ENCODE results near the gene KRT27. TPM values are rescaled to one million over a fixed set of nuclear protein-coding genes. Genes with fewer than 3 reads are reported as not detected.

The KRT27 gene
- total RNA-seq, 1 donor from 2014 or later: not detected

DNA sequence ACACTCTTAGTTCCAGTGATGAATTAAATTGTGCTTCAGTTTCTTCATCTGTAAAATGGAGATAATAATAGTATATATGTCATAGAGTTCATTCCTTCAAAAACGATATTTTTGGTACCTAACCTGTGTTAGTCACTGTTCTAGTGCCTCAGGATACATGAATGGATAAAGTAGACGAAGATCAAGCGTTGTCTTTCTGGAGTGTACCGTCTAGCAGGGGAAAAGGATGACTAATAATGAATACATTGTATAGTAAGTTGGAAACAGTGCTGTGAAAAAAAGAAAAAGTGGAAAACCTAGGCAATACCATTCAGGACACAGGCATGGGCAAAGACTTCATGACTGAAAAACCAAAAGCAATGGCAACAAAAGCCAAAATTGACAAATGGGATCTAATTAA, 31.5 kb upstream of the KRT27 start:
- Mint-ChIP-seq H3K27ac (no peak overlapping the region), H3K27me3 (peaks cover 44% of the 10 kb centered on the region), H3K36me3 (peaks cover 26% of the 10 kb centered on the region), H3K4me3 (no peak overlapping the region), H3K9me3 (no peaks in the 10 kb centered on the region), H3K4me1 (ENCODE audit: unreplicated experiment) (no peaks in the 10 kb centered on the region)
- TF ChIP-seq, protein P1, sequence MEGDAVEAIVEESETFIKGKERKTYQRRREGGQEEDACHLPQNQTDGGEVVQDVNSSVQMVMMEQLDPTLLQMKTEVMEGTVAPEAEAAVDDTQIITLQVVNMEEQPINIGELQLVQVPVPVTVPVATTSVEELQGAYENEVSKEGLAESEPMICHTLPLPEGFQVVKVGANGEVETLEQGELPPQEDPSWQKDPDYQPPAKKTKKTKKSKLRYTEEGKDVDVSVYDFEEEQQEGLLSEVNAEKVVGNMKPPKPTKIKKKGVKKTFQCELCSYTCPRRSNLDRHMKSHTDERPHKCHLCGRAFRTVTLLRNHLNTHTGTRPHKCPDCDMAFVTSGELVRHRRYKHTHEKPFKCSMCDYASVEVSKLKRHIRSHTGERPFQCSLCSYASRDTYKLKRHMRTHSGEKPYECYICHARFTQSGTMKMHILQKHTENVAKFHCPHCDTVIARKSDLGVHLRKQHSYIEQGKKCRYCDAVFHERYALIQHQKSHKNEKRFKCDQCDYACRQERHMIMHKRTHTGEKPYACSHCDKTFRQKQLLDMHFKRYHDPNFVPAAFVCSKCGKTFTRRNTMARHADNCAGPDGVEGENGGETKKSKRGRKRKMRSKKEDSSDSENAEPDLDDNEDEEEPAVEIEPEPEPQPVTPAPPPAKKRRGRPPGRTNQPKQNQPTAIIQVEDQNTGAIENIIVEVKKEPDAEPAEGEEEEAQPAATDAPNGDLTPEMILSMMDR (conservative IDR thresholded peaks at IDR 0.05): no peak
- DNase-seq (ENCODE audit: extremely low spot score, unreplicated experiment): no peak

DNA sequence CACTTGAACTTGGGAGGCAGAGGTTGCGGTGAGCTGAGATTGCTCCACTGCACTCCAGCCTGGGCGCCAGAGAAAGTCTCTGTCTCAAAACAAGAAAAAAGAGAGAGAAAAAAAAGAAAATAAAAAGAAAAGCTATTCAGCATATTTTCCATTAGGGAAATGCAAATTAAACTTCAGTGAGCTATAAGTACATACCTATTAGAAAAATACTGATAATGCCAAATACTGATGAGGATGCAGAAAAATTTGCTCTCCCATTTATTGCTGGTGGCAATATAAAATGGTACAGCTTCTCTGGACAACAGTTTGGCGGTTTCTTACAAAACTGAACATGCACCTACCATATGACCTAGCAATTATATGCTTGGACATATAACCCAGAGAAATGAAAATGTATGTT, 30.3 kb upstream of the KRT27 start:
- no peak overlapping the region for H3K4me3 Mint-ChIP-seq
- no peaks in the 10 kb centered on the region for H3K4me1 Mint-ChIP-seq (ENCODE audit: unreplicated experiment)
- no peaks in the 10 kb centered on the region for H3K9me3 Mint-ChIP-seq
- TF ChIP-seq, protein P1 (conservative IDR thresholded peaks at IDR 0.05): no peak
- H3K27me3 Mint-ChIP-seq: peaks cover 51% of the 10 kb centered on the region
- H3K27ac Mint-ChIP-seq: no peak overlapping the region
- H3K36me3 Mint-ChIP-seq: peaks cover 20% of the 10 kb centered on the region
- DNase-seq (ENCODE audit: extremely low spot score, unreplicated experiment): no peak

DNA sequence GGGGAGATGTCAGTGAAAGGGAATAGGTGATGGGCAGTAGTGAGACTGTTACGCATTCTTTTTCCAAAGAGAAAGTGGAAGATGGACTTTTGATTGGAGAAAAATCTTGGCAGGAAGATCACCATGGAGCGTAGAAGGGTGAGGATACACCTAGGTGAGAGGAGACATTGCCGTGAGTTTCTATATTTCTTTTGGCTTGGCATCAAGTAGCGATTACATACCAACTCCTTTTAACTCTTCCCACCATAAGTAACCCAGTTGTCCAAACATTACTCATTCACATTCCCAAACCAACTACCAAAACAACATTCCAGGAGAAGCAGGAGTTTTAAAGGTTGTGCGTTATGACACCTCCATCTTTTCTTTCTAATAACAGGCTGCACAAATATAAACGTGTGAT, 28.1 kb upstream of the KRT27 start:
- H3K27ac Mint-ChIP-seq: no peak overlapping the region
- H3K4me1 Mint-ChIP-seq (ENCODE audit: unreplicated experiment): no peaks in the 10 kb centered on the region
- peaks cover 65% of the 10 kb centered on the region for H3K27me3 Mint-ChIP-seq
- no peak overlapping the region for H3K4me3 Mint-ChIP-seq
- H3K9me3 Mint-ChIP-seq: no peaks in the 10 kb centered on the region
- peaks cover 5% of the 10 kb centered on the region for H3K36me3 Mint-ChIP-seq
- TF ChIP-seq, protein P1 (conservative IDR thresholded peaks at IDR 0.05): no peak
- DNase-seq (ENCODE audit: extremely low spot score, unreplicated experiment): no peak

DNA sequence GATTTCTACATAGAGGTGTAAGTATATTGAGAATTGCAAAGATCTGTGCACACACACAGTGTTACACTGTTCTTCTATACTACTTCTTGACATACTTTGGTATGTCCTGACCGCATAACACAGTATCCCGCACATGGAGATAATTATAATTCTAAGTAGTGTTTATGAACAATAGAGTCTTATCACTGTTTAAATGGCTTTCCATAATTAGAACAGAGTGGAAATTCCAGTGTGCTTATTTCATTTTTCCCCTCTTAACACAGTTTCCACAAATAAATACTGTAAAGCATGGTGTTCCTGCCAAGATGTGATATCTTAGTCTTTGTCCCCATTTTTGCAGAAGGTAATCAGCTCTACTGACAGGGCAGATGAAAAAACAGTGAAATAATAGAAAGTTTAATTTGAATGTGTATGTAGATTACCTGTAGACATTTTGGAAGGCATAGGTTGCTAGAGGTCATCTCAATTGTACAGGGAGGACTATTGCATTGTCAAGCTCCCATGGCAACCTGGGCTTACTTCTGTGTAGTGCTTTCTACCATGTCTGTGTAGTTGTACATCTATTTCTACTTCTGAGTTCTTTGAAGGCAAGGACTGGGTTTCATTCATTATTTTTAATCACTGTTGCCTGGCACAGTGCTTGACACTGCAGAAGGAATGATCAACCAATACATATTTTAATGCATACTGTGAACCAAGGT, 27.5 kb upstream of the KRT27 start:
- DNase-seq (ENCODE audit: extremely low spot score, unreplicated experiment): no peak
- TF ChIP-seq, protein P1 (conservative IDR thresholded peaks at IDR 0.05): no peak
- H3K4me3 Mint-ChIP-seq: no peak overlapping the region

DNA sequence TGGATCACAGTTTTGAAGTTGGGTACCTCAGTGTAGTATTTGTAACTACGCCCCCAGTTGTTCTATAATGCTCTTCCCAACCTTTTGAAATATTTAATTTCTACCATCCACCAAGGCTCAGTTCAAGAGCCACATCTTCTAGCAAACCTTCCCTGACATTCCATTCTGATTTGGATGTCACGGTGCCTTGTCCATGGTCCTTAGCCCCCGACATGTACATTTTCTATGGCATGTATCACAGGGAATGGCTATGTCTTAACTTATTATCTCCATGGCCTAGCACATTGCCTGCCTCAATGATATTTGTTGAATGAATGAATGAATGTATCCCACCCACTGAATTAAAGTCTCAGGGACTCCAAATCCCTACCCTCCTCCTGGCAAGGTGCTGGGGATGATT, 23.8 kb upstream of the KRT27 start:
- no peak for DNase-seq (ENCODE audit: extremely low spot score, unreplicated experiment)

More for the DNA sequence above, 27.5 kb upstream of the KRT27 start:
- Mint-ChIP-seq H3K9me3 (no peaks in the 10 kb centered on the region), H3K27me3 (peaks cover 72% of the 10 kb centered on the region), H3K27ac (no peak overlapping the region), H3K4me1 (ENCODE audit: unreplicated experiment) (no peaks in the 10 kb centered on the region), H3K36me3 (no peaks in the 10 kb centered on the region)

More for the DNA sequence above, 23.8 kb upstream of the KRT27 start:
- Mint-ChIP-seq H3K4me3 (no peak overlapping the region), H3K27me3 (peaks cover 52% of the 10 kb centered on the region), H3K27ac (no peak overlapping the region), H3K9me3 (no peaks in the 10 kb centered on the region), H3K4me1 (ENCODE audit: unreplicated experiment) (peaks cover 4% of the 10 kb centered on the region), H3K36me3 (no peaks in the 10 kb centered on the region)
- TF ChIP-seq, protein P1 (conservative IDR thresholded peaks at IDR 0.05): no peak

Data from type B pancreatic cell (in vitro differentiated cells).